ENCODE data around the gene UPK3A.
"Not testable (repeated sequence)": the region's sequence is repeated elsewhere in the genome, so short reads cannot be mapped to it uniquely, and the experiment has no call there.

The UPK3A gene

GRCh38 chr22:45284705-45285262 is at the start of gene UPK3A:
Gene UPK3A, plus strand, starts transcription at chr22:45284949. Its CDS starts 65 bp downstream, at chr22:45285014.
- peak; percentile 46 for DNase-seq

- no peak for DNase-seq
These were observed 49.5 kb upstream of the UPK3A start for GRCh38 chr22:45235101-45235777.

- no peak for DNase-seq
These were observed 48.9 kb upstream of the UPK3A start for GRCh38 chr22:45235851-45236342.

- no peak for DNase-seq
These were observed 47.4 kb upstream of the UPK3A start for GRCh38 chr22:45237065-45237990.

- no peak for DNase-seq
These were observed 46.4 kb upstream of the UPK3A start for GRCh38 chr22:45238076-45238956.

- DNase-seq: no peak
These were observed 45.6 kb upstream of the UPK3A start for GRCh38 chr22:45238957-45239680.

- DNase-seq: no peak
These were observed 45.1 kb upstream of the UPK3A start for GRCh38 chr22:45239681-45240051.

GRCh38 chr22:45240104-45240809 is 44.5 kb upstream of the UPK3A start:
- peak; percentile 51 for DNase-seq

GRCh38 chr22:45240810-45241631 is 43.7 kb upstream of the UPK3A start, which contains the start of gene KIAA0930:
Gene KIAA0930, minus strand, starts transcription at chr22:45240894. Its CDS starts 191 bp downstream, at chr22:45240703.
- peak; percentile 81 for DNase-seq

GRCh38 chr22:45242778-45243191 is 42.0 kb upstream of the UPK3A start:
- DNase-seq: no peak

GRCh38 chr22:45244916-45245315 is 39.8 kb upstream of the UPK3A start:
- DNase-seq: no peak

GRCh38 chr22:45246060-45246985 is 38.4 kb upstream of the UPK3A start:
- DNase-seq: no peak

- no peak for DNase-seq
These were observed 35.8 kb upstream of the UPK3A start for GRCh38 chr22:45248832-45249561.

- DNase-seq: no peak
These were observed 32.9 kb upstream of the UPK3A start for GRCh38 chr22:45251825-45252224.

- no peak for DNase-seq
These were observed 31.6 kb upstream of the UPK3A start for GRCh38 chr22:45253039-45253641.

GRCh38 chr22:45254388-45254787 is 30.4 kb upstream of the UPK3A start:
- DNase-seq: no peak

GRCh38 chr22:45254789-45255278 is 29.9 kb upstream of the UPK3A start:
- DNase-seq: no peak

GRCh38 chr22:45257941-45258340 is 26.8 kb upstream of the UPK3A start:
- DNase-seq: not testable (repeated sequence)

All from NCI-H82 (cell line).